ENCODE measurements around the gene NDFIP2.

Gene NDFIP2

GRCh38 chr13:79497064-79497463 is 16.1 kb downstream of the NDFIP2 start:
- DNase-seq (ENCODE audit: low read depth): no peak

GRCh38 chr13:79497852-79498251 is 16.9 kb downstream of the NDFIP2 start:
- DNase-seq (ENCODE audit: low read depth): no peak

DNA sequence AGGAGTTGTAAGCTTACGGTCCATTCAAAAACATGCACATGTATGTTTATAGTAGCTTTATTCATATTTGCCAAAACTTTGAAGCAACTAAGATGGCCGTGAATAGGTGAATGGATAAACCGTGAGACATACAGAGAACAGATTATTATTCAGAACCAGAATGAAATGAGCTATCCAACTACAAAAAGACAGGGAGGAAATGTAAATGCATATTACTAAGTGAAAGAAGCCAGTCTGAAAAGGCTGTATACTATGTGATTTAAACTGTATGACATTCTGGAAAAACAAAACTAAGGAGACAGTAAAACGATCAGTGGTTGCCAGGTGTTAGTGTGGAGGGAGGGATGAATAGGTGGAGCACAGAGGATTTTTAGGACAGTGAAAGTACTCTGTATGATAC is 19.9 kb downstream of the NDFIP2 start:
- DNase-seq (ENCODE audit: low read depth): no peak

- DNase-seq (ENCODE audit: low read depth): no peak
Observed at GRCh38 chr13:79501538-79502232, 20.7 kb downstream of the NDFIP2 start.

GRCh38 chr13:79502859-79503468 is 22.0 kb downstream of the NDFIP2 start:
- no peak for DNase-seq (ENCODE audit: low read depth)

DNA sequence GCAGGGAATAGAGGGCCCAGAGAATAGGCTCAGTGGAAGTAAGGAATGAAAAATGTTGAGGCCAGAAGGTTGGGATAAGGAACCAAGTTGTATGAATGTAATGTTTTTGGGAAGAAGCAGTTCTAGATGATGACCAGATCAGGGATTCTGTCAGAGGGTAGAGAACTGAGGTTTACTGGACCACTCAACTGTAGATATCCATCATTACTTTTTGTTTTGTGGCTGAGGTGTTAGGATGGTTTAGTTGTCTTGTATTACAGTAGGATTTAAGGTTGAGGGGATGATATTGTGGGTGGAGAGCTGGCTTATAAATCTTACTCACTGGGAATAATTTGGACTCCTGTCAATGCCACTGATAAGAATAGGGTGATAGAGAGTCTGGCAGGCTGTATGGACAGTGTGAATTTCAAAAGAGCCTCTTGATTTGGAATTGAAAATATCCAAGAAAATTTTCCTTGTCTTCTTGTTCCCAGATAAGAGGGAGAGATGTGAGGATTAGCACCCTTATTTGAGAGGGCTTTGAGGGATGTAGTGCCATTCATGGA is 22.6 kb downstream of the NDFIP2 start:
- no peak for DNase-seq (ENCODE audit: low read depth)

GRCh38 chr13:79508224-79508961 is 27.4 kb downstream of the NDFIP2 start:
- DNase-seq (ENCODE audit: low read depth): no peak

DNA sequence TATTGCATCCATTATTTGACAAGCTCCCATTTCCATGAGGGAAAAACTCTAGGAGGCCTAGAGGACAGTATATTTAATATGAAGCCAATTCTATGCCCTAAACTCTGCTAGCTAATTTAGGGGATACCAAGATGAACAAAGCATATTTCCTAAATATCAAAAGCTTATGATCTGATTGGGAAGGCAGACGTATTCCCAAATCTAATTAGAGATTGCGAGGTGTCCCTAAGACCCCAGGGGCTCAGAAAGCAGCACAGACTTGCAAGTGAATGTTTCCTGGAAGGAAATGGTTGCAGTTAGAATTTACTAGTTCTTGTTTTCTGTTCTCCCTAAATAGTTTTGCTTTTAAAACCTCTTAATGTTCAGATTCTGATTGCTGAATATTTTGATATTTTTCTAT is 30.7 kb downstream of the NDFIP2 start:
- DNase-seq (ENCODE audit: low read depth): no peak

- DNase-seq (ENCODE audit: low read depth): no peak
Observed at GRCh38 chr13:79512950-79513349, 32.0 kb downstream of the NDFIP2 start.

- DNase-seq (ENCODE audit: low read depth): no peak
Observed at GRCh38 chr13:79516595-79516994, 35.6 kb downstream of the NDFIP2 start.

- no peak for DNase-seq (ENCODE audit: low read depth)
Observed at GRCh38 chr13:79519255-79519654, 38.3 kb downstream of the NDFIP2 start.

- DNase-seq (ENCODE audit: low read depth): peak; percentile 48
Observed at GRCh38 chr13:79522583-79522982, 41.6 kb downstream of the NDFIP2 start.

GRCh38 chr13:79525064-79525857 is 44.3 kb downstream of the NDFIP2 start:
- no peak for DNase-seq (ENCODE audit: low read depth)

DNA sequence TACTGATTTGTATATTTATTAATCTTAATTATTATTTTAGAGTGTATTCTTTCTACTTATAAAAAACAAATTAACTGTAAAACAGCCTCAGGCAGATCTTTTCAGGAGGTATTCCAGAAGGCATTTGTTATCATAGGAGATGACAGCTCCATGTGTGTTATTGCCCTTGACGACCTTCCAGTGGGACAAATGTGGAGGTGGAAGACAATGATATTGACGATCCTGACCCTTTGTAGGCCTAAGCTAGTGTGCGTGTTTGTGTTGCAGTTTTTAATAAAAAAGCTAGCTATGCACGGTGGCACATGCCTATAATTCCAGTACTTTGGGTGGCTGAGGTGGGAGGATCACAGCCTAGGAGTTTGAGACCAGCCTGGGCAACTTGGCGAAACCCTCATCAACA is 46.7 kb downstream of the NDFIP2 start:
- no peak for DNase-seq (ENCODE audit: low read depth)

DNA sequence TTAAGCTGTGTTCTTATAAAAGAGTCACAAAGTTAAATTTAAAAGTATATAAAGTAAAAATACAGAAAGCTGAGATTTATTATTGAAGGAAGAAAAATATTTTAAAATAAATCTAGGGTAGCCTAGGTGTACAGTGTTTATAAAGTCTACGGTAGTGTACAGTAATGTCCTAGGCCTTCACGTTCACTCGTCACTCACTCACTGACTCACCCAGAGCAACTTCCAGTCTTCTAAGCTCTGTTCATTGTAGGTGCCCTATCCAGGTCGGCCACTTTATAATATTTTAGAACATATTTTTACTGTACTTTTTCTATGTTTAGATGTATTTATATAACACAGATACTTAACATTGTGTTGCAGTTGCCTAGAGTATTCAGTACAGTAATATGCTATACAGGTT is 47.4 kb downstream of the NDFIP2 start:
- no peak for DNase-seq (ENCODE audit: low read depth)

- no peak for DNase-seq (ENCODE audit: low read depth)
Observed at GRCh38 chr13:79528759-79529191, 47.8 kb downstream of the NDFIP2 start.

DNA sequence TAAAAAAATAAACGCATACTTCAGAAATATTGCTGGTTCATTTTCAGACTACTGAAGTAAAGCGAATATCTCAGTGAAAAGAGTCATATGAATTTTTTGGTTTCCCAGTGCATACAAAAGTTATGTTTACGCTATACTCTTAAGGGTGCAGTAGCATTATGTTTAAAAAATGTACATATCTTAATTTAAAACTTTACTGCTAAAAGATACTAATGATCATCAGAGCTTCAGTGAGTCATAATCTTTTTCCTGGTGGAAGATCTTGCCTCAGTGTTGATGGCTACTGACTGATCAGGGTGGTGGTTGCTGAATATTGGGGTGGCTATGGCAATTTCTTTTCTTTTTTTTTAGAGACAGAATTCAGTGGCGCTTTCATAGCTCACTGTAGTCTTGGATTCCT is 48.9 kb downstream of the NDFIP2 start:
- no peak for DNase-seq (ENCODE audit: low read depth)

DNA sequence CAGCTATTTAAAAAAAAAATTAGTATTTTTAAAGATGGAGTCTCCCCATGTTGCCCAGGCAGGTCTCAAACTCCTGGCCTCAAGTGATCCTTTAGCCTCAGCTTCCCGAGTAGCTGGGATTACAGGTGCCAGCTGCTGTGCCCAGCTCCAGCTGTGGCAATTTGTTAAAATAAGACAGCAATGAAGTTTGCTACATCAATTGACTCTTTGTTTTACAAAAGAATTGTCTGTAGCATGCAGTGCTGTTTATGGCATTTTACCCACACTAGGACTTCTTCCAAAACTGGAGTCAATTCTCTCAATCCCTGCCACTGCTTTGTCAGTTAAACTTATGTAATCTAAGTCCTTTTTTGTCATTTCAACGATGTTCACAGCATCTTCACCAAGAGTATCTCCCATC is 49.3 kb downstream of the NDFIP2 start:
- DNase-seq (ENCODE audit: low read depth): no peak

- no peak for DNase-seq (ENCODE audit: low read depth)
Observed at GRCh38 chr13:79531542-79532254, 50.7 kb downstream of the NDFIP2 start.

DNA sequence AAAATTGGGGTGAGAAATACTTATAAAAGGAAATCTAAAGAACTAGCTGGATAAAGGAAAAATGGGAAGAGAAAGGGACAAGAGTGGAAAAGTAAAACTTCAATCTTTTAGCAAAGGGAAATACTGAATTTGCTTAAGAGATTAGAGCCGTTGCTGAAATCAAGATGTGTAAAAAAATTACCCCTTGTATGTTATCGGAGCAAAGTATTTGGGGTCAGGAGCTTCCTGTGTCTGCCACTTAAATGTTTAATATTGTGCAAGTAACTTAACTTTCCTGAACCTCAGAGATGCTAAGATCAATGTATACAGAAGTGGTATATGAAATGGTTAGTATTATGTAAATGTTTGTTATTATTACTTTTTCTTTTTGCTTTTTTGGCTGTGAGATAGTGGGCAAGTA is 51.6 kb downstream of the NDFIP2 start:
- no peak for DNase-seq (ENCODE audit: low read depth)

DNA sequence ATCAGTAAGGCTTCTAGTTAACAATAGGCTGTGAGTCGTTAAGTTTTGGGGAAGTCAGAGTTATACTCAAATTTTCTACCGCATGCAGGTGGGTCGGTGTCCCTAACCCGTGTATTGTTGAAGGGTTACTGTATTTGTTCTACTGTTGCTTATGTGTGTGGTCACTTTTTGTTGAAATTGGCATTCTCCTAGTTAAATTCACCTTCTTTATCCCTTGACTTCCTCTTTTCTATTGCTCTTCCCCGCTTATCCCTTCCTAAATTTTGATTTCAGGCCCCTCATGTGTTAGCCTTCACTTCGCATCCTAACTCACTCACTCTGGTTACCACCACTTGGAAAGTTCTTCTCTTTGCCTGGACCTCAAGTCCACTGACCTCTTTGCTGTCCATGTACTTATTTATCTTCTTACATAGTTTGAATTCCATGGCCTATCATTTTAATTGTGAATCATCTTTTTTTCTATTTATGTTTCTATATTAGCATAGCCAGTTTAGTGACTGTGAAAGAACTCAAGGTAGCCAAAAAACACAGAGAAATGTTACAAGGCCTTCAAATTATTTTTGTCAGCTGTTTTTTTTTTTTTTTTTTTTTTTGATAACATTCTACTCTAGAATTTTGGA is 52.9 kb downstream of the NDFIP2 start:
- DNase-seq (ENCODE audit: low read depth): no peak
